IMR-90 (cell line): ENCODE results near the gene ARHGAP28. TPM values are rescaled to one million over a fixed set of nuclear protein-coding genes. Genes with fewer than 3 reads are reported as not detected.

Source experiments
- ATAC-seq: fragments of 200-7000 bp; cut with Tn5 transposase; 2 replicates; pipeline ENCODE4 v1.9.1; 2020; ENCODE audit warnings: low read depth, mild to moderate bottlenecking, moderate library complexity
- BruUV-seq: library from RNA; stranded (reverse); fragments of 400-500 nt; replicated peaks from 2 replicates; lab custom pipeline; 2021; lab: Mats Ljungman, UMichigan
- CTCF ChIA-PET: fragments of 300-600 bp; formaldehyde crosslinking; extraction: SDS; loops from one replicate; lab custom pipeline; 2021; ENCODE audit warnings: antibody characterized with exemption; lab: Yijun Ruan, JAX
- POLR2A ChIA-PET: fragments of 300-600 bp; sonication (Branson Sonifier 250); formaldehyde crosslinking; loops from one replicate; lab custom pipeline; 2022; ENCODE audit warnings: antibody characterized with exemption; ENCODE audit not compliant: unreplicated experiment; lab: Charles Lee
- DNase-seq: peaks from one replicate; pipeline ENCODE4 v3.0.0; 2013
- H2AFZ ChIP-seq: replicated peaks from 2 replicates; pipeline ENCODE3; 2013; ENCODE audit warnings: low read length, mild to moderate bottlenecking; ENCODE audit not compliant: poor library complexity
- H2AK5ac ChIP-seq: 2 replicates; pipeline ENCODE4 v1.6.1; 2013; ENCODE audit warnings: low read depth, low read length, inconsistent platforms
- H2AK9ac ChIP-seq: replicated peaks from 2 replicates; pipeline ENCODE3; 2013; ENCODE audit warnings: mild to moderate bottlenecking, low read depth, low read length, moderate library complexity; ENCODE audit not compliant: poor library complexity
- H2BK120ac ChIP-seq: 2 replicates; pipeline ENCODE4 v1.6.1; 2013; ENCODE audit warnings: low read depth, low read length, inconsistent platforms
- H2BK15ac ChIP-seq: 3 replicates; pipeline ENCODE4 v1.6.1; 2013; ENCODE audit warnings: low read depth, low read length, inconsistent platforms
- H2BK20ac ChIP-seq: 2 replicates; pipeline ENCODE4 v1.6.1; 2013; ENCODE audit warnings: low read depth, mild to moderate bottlenecking, inconsistent platforms, low read length, moderate library complexity
- H2BK5ac ChIP-seq: 2 replicates; pipeline ENCODE4 v1.6.1; 2013; ENCODE audit warnings: mild to moderate bottlenecking, low read depth, low read length, inconsistent platforms; ENCODE audit not compliant: poor library complexity, severe bottlenecking
- H3K14ac ChIP-seq: replicated peaks from 2 replicates; pipeline ENCODE4 v1.6.1; 2013; ENCODE audit warnings: low read depth, low read length, inconsistent platforms
- H3K18ac ChIP-seq: 2 replicates; pipeline ENCODE4 v1.6.1; 2013; ENCODE audit warnings: low read depth, low read length, control low read depth
- H3K23ac ChIP-seq: 2 replicates; pipeline ENCODE4 v1.6.1; 2013; ENCODE audit warnings: low read depth, low read length, inconsistent platforms
- H3K27ac ChIP-seq: 2 replicates; pipeline ENCODE4 v1.5.1; 2013; ENCODE audit warnings: mild to moderate bottlenecking, control low read depth, low read length; ENCODE audit not compliant: insufficient read depth
- H3K27me3 ChIP-seq: 2 replicates; pipeline ENCODE4 v1.6.1; 2013; ENCODE audit warnings: low read length; ENCODE audit not compliant: control insufficient read depth, insufficient read depth
- H3K36me3 ChIP-seq: 2 replicates; pipeline ENCODE4 v1.6.1; 2013; ENCODE audit warnings: low read length, mixed read lengths; ENCODE audit not compliant: control insufficient read depth, insufficient read depth
- H3K4ac ChIP-seq: 2 replicates; pipeline ENCODE4 v1.6.1; 2013; ENCODE audit warnings: low read depth, low read length, inconsistent platforms
- H3K4me1 ChIP-seq: 2 replicates; pipeline ENCODE4 v1.6.1; 2013; ENCODE audit warnings: low read length, mixed read lengths; ENCODE audit not compliant: control insufficient read depth, insufficient read depth
- H3K4me2 ChIP-seq: 2 replicates; pipeline ENCODE4 v1.6.1; 2013; ENCODE audit warnings: low read depth, mild to moderate bottlenecking, control low read depth, low read length, moderate library complexity
- H3K4me3 ChIP-seq: 2 replicates; pipeline ENCODE4 v1.5.1; 2013; ENCODE audit warnings: low read depth, mild to moderate bottlenecking, control low read depth, low read length, moderate library complexity; ENCODE audit not compliant: insufficient read depth
- H3K56ac ChIP-seq: 2 replicates; pipeline ENCODE4 v1.6.1; 2013; ENCODE audit warnings: low read length, inconsistent platforms; ENCODE audit not compliant: insufficient read depth; ENCODE audit errors: extremely low read depth
- H3K79me1 ChIP-seq, 2 experiments: 2 replicates each; pipeline ENCODE4 v1.6.1; 2013; ENCODE audit warnings: low read length in 2 of 2, inconsistent platforms in 1 of 2, low read depth in 1 of 2
- H3K9ac ChIP-seq: 2 replicates; pipeline ENCODE4 v1.6.1; 2013; ENCODE audit warnings: low read depth, low read length, control low read depth
- H3K9me1 ChIP-seq: 2 replicates; pipeline ENCODE4 v1.6.1; 2013; ENCODE audit warnings: low read length, inconsistent platforms; ENCODE audit not compliant: insufficient read depth
- H3K9me3 ChIP-seq: 2 replicates; pipeline ENCODE4 v1.6.1; 2013; ENCODE audit warnings: low read length; ENCODE audit not compliant: control insufficient read depth, insufficient read depth
- H4K20me1 ChIP-seq: 2 replicates; pipeline ENCODE4 v1.6.1; 2013; ENCODE audit warnings: low read length, inconsistent platforms; ENCODE audit not compliant: insufficient read depth
- H4K5ac ChIP-seq: 2 replicates; pipeline ENCODE4 v1.6.1; 2013; ENCODE audit warnings: mild to moderate bottlenecking, low read depth, low read length, control low read depth
- H4K8ac ChIP-seq, 2 experiments: 2 replicates each; pipeline ENCODE4 v1.6.1; 2013; ENCODE audit warnings: low read depth in 2 of 2, low read length in 2 of 2, control low read depth in 1 of 2, inconsistent platforms in 1 of 2
- H4K91ac ChIP-seq: 2 replicates; pipeline ENCODE4 v1.6.1; 2013; ENCODE audit warnings: low read depth, low read length, inconsistent platforms; ENCODE audit not compliant: insufficient read depth
- RFX5 ChIP-seq: IDR thresholded peaks from 2 replicates; pipeline ENCODE4 v1.8.0; 2012; ENCODE audit warnings: low read depth, mild to moderate bottlenecking, low read length, moderate library complexity
- WGBS, 2 experiments: methylation state at CpG; one replicate each; pipeline versions ENCODE4 v1.1.5 to v1.1.7; 2013; ENCODE audit warnings: missing lambda C conversion rate in 2 of 2; ENCODE audit not compliant: insufficient read length in 1 of 2; ENCODE audit errors: extremely low coverage in 2 of 2; 5-methylcytosine and 5-hydroxymethylcytosine counted together
- dilution Hi-C: fragments of 300-500 bp; cut with HindIII; formaldehyde crosslinking; loops from one replicate; pipeline ENCODE4 v1.14.3; 2018; ENCODE audit warnings: low sequenced_read_pairs; ENCODE audit not compliant: unreplicated experiment
- in situ Hi-C: fragments of 300-500 bp; cut with MboI; formaldehyde crosslinking; loops from 3 replicates; pipeline ENCODE4 v1.14.3; 2019; ENCODE audit warnings: low sequenced_read_pairs, inconsistent platforms, mixed read lengths
- intact Hi-C: fragments of 100-400 bp; cut with micrococcal nuclease; formaldehyde crosslinking; loops from 2 replicates; pipeline ENCODE4 v1.10.0; 2022
- polyA plus RNA-seq, 3 experiments: library from polyadenylated mRNA; depleted of rRNA; stranded (reverse); fragments of >200 nt; gene quantifications; 2 replicates each; pipeline ENCODE4 v1.2.3, GENCODE V29; 2012; ENCODE audit warnings: low replicate concordance in 1 of 3
- total RNA-seq: library from RNA; depleted of rRNA; stranded (reverse); fragments of >200 nt; gene quantifications from 2 replicates; pipeline ENCODE4 v1.2.3, GENCODE V29; 2012

The ARHGAP28 gene
- total and polyA plus RNA-seq, 2 of the 4 experiments (the other 2 are of a cell fraction): 1.8 to 3.8 TPM

- in situ Hi-C loops (no loop called here), intact Hi-C loops (loop anchor here (5.0 kb wide), 1 partner anchor 52 kb away; no protein-coding TSS in a partner anchor), dilution Hi-C loops (no loop called here)
- DNase-seq: no peak
- no peak overlapping the region for H2AK5ac ChIP-seq
- H4K5ac ChIP-seq: no peak overlapping the region
- H3K9ac ChIP-seq: no peak overlapping the region
- H3K4me3 ChIP-seq: no peak overlapping the region
- H3K14ac ChIP-seq: no peak overlapping the region
- no peak overlapping the region for H4K8ac ChIP-seq
- no peak overlapping the region for H2BK5ac ChIP-seq
- H2AK9ac ChIP-seq: no peak overlapping the region
- H3K9me1 ChIP-seq: peaks cover under 1% of the 10 kb centered on the region; the same call in 1 of the 2 replicates
- H3K18ac ChIP-seq: no peak overlapping the region
- no peaks in the 10 kb centered on the region for H3K79me1 ChIP-seq
- no peaks in the 10 kb centered on the region for H4K20me1 ChIP-seq
- H3K27me3 ChIP-seq: no peaks in the 10 kb centered on the region
- no peak overlapping the region for H3K27ac ChIP-seq
- H3K23ac ChIP-seq: no peak overlapping the region
- H3K9me3 ChIP-seq: no peaks in the 10 kb centered on the region
- BruUV-seq: no TSS peak
- ATAC-seq: peak; percentile 65
- H2BK20ac ChIP-seq: peak overlapping the region; percentile 23
- no peaks in the 10 kb centered on the region for H3K36me3 ChIP-seq
- H2BK120ac ChIP-seq: no peak overlapping the region
- 83% methylated on average over 1 of the region's 2 CpGs; no CpG with 5 or more reads in 1 of the 2 experiments for WGBS, 2 experiments
- H3K4ac ChIP-seq: no peak overlapping the region
- ChIA-PET CTCF (no interaction called here), POLR2A (no interaction called here)
- H3K4me1 ChIP-seq: peaks cover 3% of the 10 kb centered on the region
- H4K91ac ChIP-seq: no peak overlapping the region
- no peak overlapping the region for H2BK15ac ChIP-seq
- H2AFZ ChIP-seq: no peak overlapping the region
- no peak overlapping the region for H3K56ac ChIP-seq
- H3K4me2 ChIP-seq: no peak overlapping the region
- TF ChIP-seq RFX5: no peak
Observed at GRCh38 chr18:6714010-6714409, 15.5 kb upstream of the ARHGAP28 start.
